COR-L47 (cell line): ENCODE measurements around the gene PON1.

Experiments
- DNase-seq: peaks from one replicate; lab custom pipeline; 2025; lab: John Stamatoyannopoulos, UW

The PON1 gene

DNA sequence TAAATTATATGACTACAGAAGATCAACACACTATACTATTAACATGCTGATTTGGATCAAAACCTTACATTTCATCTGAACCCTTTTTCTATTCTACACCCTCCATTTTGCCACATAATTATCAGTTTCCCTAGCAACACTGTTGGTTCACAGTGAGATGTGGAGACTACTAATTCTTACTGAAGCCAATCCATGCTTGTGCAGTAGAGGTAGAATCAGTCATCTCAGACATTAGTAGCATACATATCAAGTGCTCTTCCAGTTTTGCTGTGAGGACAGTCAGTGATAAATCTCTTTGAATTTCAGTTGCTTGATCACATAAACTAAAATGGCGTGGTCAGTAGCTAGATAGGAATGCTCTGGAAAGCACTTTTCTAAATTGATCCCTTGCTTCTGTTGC, 70.3 kb downstream of the PON1 start:
- no peak for DNase-seq

GRCh38 chr7:95251966-95252365, 72.4 kb downstream of the PON1 start:
- no peak for DNase-seq

DNA sequence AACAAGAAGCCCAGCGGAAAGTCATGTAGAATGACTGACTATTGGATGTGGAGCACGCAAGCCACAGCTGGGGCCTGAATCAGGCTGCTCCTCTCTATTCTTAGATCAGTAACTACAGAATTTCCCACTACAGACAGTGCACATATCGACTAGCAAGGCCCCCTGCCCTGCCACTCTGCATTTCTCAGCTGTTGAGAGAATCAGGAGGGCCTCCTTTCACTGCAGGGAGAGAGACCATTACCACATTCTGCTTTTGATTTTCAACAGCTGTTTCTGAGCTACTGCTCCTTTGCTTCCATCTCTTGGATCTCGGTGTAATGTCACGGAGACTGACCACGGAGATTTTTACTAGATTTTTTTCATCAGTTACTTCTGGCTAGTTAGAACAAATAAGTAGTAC, 73.8 kb downstream of the PON1 start:
- no peak for DNase-seq
